HEK293 (cell line): ENCODE results near the gene MSI2.

ENCODE experiments used
- CTCF ChIA-PET: fragments of 350-600 bp; formaldehyde crosslinking; extraction: SDS; loops from one replicate; lab custom pipeline; 2021; ENCODE audit warnings: antibody characterized with exemption; lab: Yijun Ruan, JAX
- POLR2A ChIA-PET: fragments of 300-600 bp; formaldehyde crosslinking; extraction: SDS; loops from one replicate; lab custom pipeline; 2020; ENCODE audit warnings: antibody characterized with exemption, inconsistent platforms; lab: Yijun Ruan, JAX
- H3K27ac ChIP-seq: fragments of 200-500 bp; sonication (Bioruptor generic); 2 replicates; pipeline ENCODE4 v1.5.1; 2014; ENCODE audit warnings: low read depth, low read length, control low read depth, inconsistent platforms; ENCODE audit errors: extremely low read depth
- H3K36me3 ChIP-seq, 2 experiments: fragments of 200-500 bp in 1 of 2; sonication (Bioruptor generic) in 1 of 2; 1 replicate in 1 of 2; 2 replicates in 1 of 2; pipeline ENCODE4 v1.5.1; 2014 to 2017; ENCODE audit warnings: inconsistent platforms in 2 of 2, low read length in 2 of 2; ENCODE audit not compliant: control insufficient read depth in 2 of 2, insufficient read depth in 1 of 2
- H3K4me1 ChIP-seq: fragments of 200-500 bp; sonication (Bioruptor generic); 2 replicates; pipeline ENCODE4 v1.5.1; 2014; ENCODE audit warnings: mild to moderate bottlenecking, low read length, inconsistent platforms; ENCODE audit not compliant: control insufficient read depth, insufficient read depth
- H3K4me3 ChIP-seq: 2 replicates; pipeline ENCODE4 v1.5.1; 2011; ENCODE audit warnings: low read depth, mild to moderate bottlenecking, control low read depth, low read length, moderate library complexity
- H3K9me3 ChIP-seq: fragments of 200-500 bp; sonication (Bioruptor generic); 2 replicates; pipeline ENCODE4 v1.5.1; 2014; ENCODE audit warnings: low read depth, low read length, inconsistent platforms; ENCODE audit not compliant: control insufficient read depth, insufficient read depth
- EGR2 ChIP-seq: fragments of 450-650 bp; formaldehyde crosslinking; IDR thresholded peaks from 2 replicates; pipeline ENCODE4 v1.5.1; 2016; ENCODE audit warnings: low read depth, missing biosample characterization, missing genetic modification characterization
- KLF9 ChIP-seq: fragments of 450-650 bp; formaldehyde crosslinking; IDR thresholded peaks from 2 replicates; pipeline ENCODE4 v1.5.1; 2016; ENCODE audit warnings: missing biosample characterization, missing genetic modification characterization, low read depth
- OSR2 ChIP-seq: fragments of 450-650 bp; formaldehyde crosslinking; IDR thresholded peaks from 2 replicates; pipeline ENCODE4 v1.5.1; 2016; ENCODE audit warnings: missing biosample characterization, missing genetic modification characterization
- PRDM10 ChIP-seq: fragments of 450-650 bp; formaldehyde crosslinking; IDR thresholded peaks from 2 replicates; pipeline ENCODE4 v1.5.1; 2016; ENCODE audit warnings: missing biosample characterization, missing genetic modification characterization
- ZBTB21 ChIP-seq: fragments of 450-650 bp; formaldehyde crosslinking; IDR thresholded peaks from 2 replicates; pipeline ENCODE4 v1.5.1; 2017; ENCODE audit warnings: missing biosample characterization, missing genetic modification characterization
- ZFHX2 ChIP-seq: fragments of 450-650 bp; formaldehyde crosslinking; conservative IDR thresholded peaks from 2 replicates; pipeline ENCODE4 v1.5.1; 2016; ENCODE audit warnings: missing biosample characterization, missing genetic modification characterization
- ZNF138 ChIP-seq: fragments of 450-650 bp; formaldehyde crosslinking; IDR thresholded peaks from 2 replicates; pipeline ENCODE4 v1.5.1; 2016; ENCODE audit warnings: missing biosample characterization, missing genetic modification characterization, borderline replicate concordance
- ZNF148 ChIP-seq: fragments of 450-650 bp; formaldehyde crosslinking; IDR thresholded peaks from 2 replicates; pipeline ENCODE4 v1.5.0; 2017; ENCODE audit warnings: missing biosample characterization, missing genetic modification characterization, borderline replicate concordance
- ZNF2 ChIP-seq: fragments of 450-650 bp; formaldehyde crosslinking; IDR thresholded peaks from 2 replicates; pipeline ENCODE4 v1.5.1; 2016; ENCODE audit warnings: missing biosample characterization, missing genetic modification characterization
- ZNF202 ChIP-seq: fragments of 450-650 bp; formaldehyde crosslinking; IDR thresholded peaks from 2 replicates; pipeline ENCODE4 v1.5.1; 2016; ENCODE audit warnings: missing biosample characterization, missing genetic modification characterization, borderline replicate concordance
- ZNF341 ChIP-seq: fragments of 450-650 bp; formaldehyde crosslinking; IDR thresholded peaks from 2 replicates; pipeline ENCODE4; 2016; ENCODE audit warnings: low read depth, missing biosample characterization, missing genetic modification characterization
- ZNF354C ChIP-seq: fragments of 450-650 bp; formaldehyde crosslinking; IDR thresholded peaks from 2 replicates; pipeline ENCODE4 v1.5.1; 2016; ENCODE audit warnings: missing biosample characterization, missing genetic modification characterization, low read depth, borderline replicate concordance
- ZNF433 ChIP-seq: fragments of 450-650 bp; formaldehyde crosslinking; IDR thresholded peaks from 2 replicates; pipeline ENCODE4 v1.5.1; 2016; ENCODE audit warnings: missing biosample characterization, missing genetic modification characterization, low read depth
- ZNF792 ChIP-seq: fragments of 450-650 bp; formaldehyde crosslinking; IDR thresholded peaks from 2 replicates; pipeline ENCODE4 v1.5.1; 2016; ENCODE audit warnings: missing biosample characterization, missing genetic modification characterization
- ZSCAN23 ChIP-seq: fragments of 450-650 bp; formaldehyde crosslinking; IDR thresholded peaks from 2 replicates; pipeline ENCODE4 v1.5.1; 2016; ENCODE audit warnings: missing biosample characterization, missing genetic modification characterization
- TF ChIP-seq, protein P1 (sequence below): fragments of 450-650 bp; formaldehyde crosslinking; IDR thresholded peaks from 2 replicates; pipeline ENCODE4 v1.5.1; 2016; ENCODE audit warnings: missing biosample characterization, missing genetic modification characterization

The MSI2 gene

DNA sequence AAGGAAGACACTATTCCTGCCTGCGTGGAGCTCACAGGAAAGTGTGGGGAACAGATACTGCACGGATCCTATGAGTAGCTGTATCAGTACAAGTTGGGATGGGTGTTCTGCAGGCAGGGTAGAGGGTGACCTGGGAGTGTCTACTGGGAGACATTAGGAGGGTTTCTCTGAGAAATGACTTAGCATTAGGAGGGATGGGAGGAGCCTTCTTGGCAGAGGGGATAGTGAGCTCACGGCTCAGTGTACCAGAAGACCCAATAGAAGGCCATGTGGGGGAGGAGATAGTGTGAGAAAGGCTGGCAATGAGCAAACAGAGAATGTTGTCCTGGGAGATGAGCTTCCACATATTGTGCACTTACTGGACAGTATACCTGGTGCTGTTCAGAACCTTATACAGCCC is 109.1 kb downstream of the MSI2 start:
- TF ChIP-seq PRDM10 (tag by site-specific recombination) = 0 out of 2 replicates have a peak, but pooled peaks have one; percentile 11
- TF ChIP-seq, protein P1, sequence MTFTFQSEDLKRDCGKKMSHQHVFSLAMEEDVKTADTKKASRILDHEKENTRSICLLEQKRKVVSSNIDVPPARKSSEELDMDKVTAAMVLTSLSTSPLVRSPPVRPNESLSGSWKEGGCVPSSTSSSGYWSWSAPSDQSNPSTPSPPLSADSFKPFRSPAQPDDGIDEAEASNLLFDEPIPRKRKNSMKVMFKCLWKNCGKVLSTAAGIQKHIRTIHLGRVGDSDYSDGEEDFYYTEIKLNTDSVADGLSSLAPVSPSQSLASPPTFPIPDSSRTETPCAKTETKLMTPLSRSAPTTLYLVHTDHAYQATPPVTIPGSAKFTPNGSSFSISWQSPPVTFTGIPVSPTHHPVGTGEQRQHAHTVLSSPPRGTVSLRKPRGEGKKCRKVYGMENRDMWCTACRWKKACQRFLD (tag by site-specific recombination) = no peak
- Histone ChIP-seq H3K27ac (no peak overlapping the region), H3K4me1 (peaks cover 20% of the 10 kb centered on the region), H3K4me3 (no peak overlapping the region), H3K9me3 (no peaks in the 10 kb centered on the region), H3K36me3 (no peaks in the 10 kb centered on the region)
- POLR2A ChIA-PET = interaction anchor here (0.6 kb wide), 1 partner anchor 30 kb away, joined by 12 read pairs; no protein-coding TSS in a partner anchor
- CTCF ChIA-PET = interaction anchor here (0.5 to 0.6 kb wide), 3 partner anchors 16 to 45 kb away, joined by 3 to 4 read pairs (median 3); no protein-coding TSS in a partner anchor

- no peak overlapping the region for H3K27ac ChIP-seq
- no peaks in the 10 kb centered on the region for H3K36me3 ChIP-seq
- H3K9me3 ChIP-seq = no peaks in the 10 kb centered on the region
- H3K4me3 ChIP-seq = no peak overlapping the region
- POLR2A ChIA-PET = no interaction called here
- CTCF ChIA-PET = no interaction called here
- TF ChIP-seq ZNF138 (no peak), ZBTB21 (no peak), KLF9 (tag by site-specific recombination) (no peak), ZNF202 (tag by site-specific recombination) (no peak), ZNF433 (tag by site-specific recombination) (no peak)
- peaks cover 28% of the 10 kb centered on the region for H3K4me1 ChIP-seq
These were observed 109.8 kb downstream of the MSI2 start for GRCh38 chr17:57366177-57366557.

- no peaks in the 10 kb centered on the region for H3K36me3 ChIP-seq
- POLR2A ChIA-PET = no interaction called here
- no peak overlapping the region for H3K27ac ChIP-seq
- no peaks in the 10 kb centered on the region for H3K9me3 ChIP-seq
- CTCF ChIA-PET = interaction anchor here (0.6 to 1.4 kb wide), 3 partner anchors 31 to 1765 kb away, joined by 3 to 4 read pairs (median 3); no protein-coding TSS in a partner anchor
- H3K4me1 ChIP-seq = peaks cover 33% of the 10 kb centered on the region
- H3K4me3 ChIP-seq = no peak overlapping the region
- TF ChIP-seq EGR2 (tag by site-specific recombination) = no peak
- no peak for TF ChIP-seq ZNF792
- TF ChIP-seq ZNF2 (tag by site-specific recombination) = no peak
- TF ChIP-seq ZNF341 = peak; percentile 83
- TF ChIP-seq ZNF354C (tag by site-specific recombination) = no peak
- no peak for TF ChIP-seq ZNF148
- TF ChIP-seq OSR2 = 0 out of 2 replicates have a peak, but pooled peaks have one; percentile 21
- TF ChIP-seq ZSCAN23 (tag by site-specific recombination) = no peak
- TF ChIP-seq PRDM10 (tag by site-specific recombination) = no peak
- peak; percentile 52 for TF ChIP-seq ZFHX2 (tag by site-specific recombination)
These were observed 110.4 kb downstream of the MSI2 start for GRCh38 chr17:57366558-57367351.
